IPS DF 6.9 (cell line): ENCODE measurements around the gene XRN2.

Source experiments
- DNase-seq: peaks from one replicate; pipeline ENCODE4 v3.0.0-alpha.2; 2013; ENCODE audit warnings: low read depth, low spot score
- H3K27ac ChIP-seq: one replicate; pipeline ENCODE4 v1.5.1; 2013; ENCODE audit warnings: low read length, control low read depth
- H3K27me3 ChIP-seq: 2 replicates; pipeline ENCODE4 v1.6.1; 2013; ENCODE audit warnings: mild to moderate bottlenecking, low read length; ENCODE audit not compliant: control insufficient read depth, insufficient read depth
- H3K36me3 ChIP-seq: 2 replicates; pipeline ENCODE4 v1.6.1; 2013; ENCODE audit warnings: low read length; ENCODE audit not compliant: control insufficient read depth, insufficient read depth
- H3K4me1 ChIP-seq: 2 replicates; pipeline ENCODE4 v1.6.1; 2013; ENCODE audit warnings: low read length; ENCODE audit not compliant: control insufficient read depth, insufficient read depth
- H3K4me3 ChIP-seq: 2 replicates; pipeline ENCODE4 v1.5.1; 2013; ENCODE audit warnings: mild to moderate bottlenecking, low read length
- H3K9me3 ChIP-seq: 2 replicates; pipeline ENCODE4 v1.6.1; 2013; ENCODE audit warnings: low read length, inconsistent platforms; ENCODE audit not compliant: control insufficient read depth, insufficient read depth
- WGBS: extraction: QIAGEN DNeasy Blood & Tissue Kit; methylation state at CpG from one replicate; pipeline ENCODE4 v1.1.7; 2013; ENCODE audit warnings: mixed read lengths, missing lambda C conversion rate; ENCODE audit not compliant: insufficient read length, insufficient coverage; 5-methylcytosine and 5-hydroxymethylcytosine counted together

Gene XRN2

DNA sequence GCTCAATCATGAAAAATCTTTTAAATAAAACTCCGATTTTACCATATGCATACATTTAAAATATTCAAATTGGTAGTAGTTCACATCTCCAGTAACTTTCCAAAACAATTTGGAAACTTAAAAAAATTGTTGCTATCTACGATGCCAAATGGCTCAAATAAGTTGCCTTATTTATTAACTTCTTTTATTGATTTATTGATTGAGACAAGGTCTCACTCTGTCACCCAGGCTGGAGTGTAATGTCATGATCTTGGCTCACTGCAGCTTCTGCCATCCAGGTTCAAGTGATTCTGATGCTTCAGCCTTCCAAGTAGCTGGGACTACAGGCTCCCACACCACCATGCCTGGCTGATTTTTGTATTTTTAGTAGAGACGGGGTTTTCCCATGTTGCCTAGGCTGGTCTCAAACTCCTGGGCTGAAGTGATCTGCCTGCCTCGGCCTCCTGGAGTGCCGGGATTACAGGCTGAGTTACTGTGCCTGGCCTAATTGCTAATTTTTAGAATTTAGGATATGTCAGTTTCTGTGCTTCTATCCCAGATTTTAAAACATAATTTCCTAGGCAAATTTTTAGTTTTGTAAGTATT is 81.3 kb downstream of the XRN2 start:
- no peak for DNase-seq
- Histone ChIP-seq H3K27ac (no peak overlapping the region), H3K4me1 (no peaks in the 10 kb centered on the region), H3K4me3 (no peak overlapping the region), H3K9me3 (no peaks in the 10 kb centered on the region), H3K36me3 (peaks cover 6% of the 10 kb centered on the region; the same call in 1 of the 2 replicates), H3K27me3 (no peaks in the 10 kb centered on the region)
- WGBS: no CpG with 5 or more reads among the region's 5 CpGs

GRCh38 chr20:21386111-21386510 is 83.0 kb downstream of the XRN2 start:
- Histone ChIP-seq H3K27me3 (no peaks in the 10 kb centered on the region; the same call in 1 of the 2 replicates), H3K4me3 (no peak overlapping the region), H3K4me1 (no peaks in the 10 kb centered on the region), H3K9me3 (no peaks in the 10 kb centered on the region), H3K27ac (no peak overlapping the region), H3K36me3 (peaks cover 6% of the 10 kb centered on the region; the same call in 1 of the 2 replicates)
- no CpG with 5 or more reads among the region's 5 CpGs for WGBS
- no peak for DNase-seq

DNA sequence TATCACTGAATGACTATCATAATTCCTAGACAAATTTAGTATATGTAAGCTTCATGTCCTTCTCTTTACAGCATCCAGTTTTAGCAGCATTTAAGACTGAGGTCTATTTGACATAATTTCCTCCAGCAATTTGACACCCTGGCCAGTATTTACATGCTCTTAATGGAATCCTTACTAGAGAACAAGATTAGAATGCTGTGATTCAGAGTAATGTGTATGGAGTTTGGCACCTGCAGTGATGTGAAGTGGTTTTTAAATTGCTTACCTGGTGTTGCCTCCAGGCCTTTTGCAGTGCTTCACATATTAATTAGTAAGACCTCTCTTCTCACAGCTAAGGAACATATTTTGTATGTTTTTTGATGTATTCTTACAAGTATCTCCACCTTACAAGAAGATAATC is 84.4 kb downstream of the XRN2 start:
- Histone ChIP-seq H3K27ac (no peak overlapping the region), H3K4me1 (no peaks in the 10 kb centered on the region), H3K4me3 (no peak overlapping the region), H3K27me3 (peaks cover 7% of the 10 kb centered on the region; the same call in 1 of the 2 replicates), H3K9me3 (no peaks in the 10 kb centered on the region), H3K36me3 (peaks cover 6% of the 10 kb centered on the region; the same call in 1 of the 2 replicates)
- DNase-seq: no peak

GRCh38 chr20:21388566-21388965 is 85.4 kb downstream of the XRN2 start:
- H3K36me3 ChIP-seq: peaks cover 4% of the 10 kb centered on the region; the same call in 1 of the 2 replicates
- no peaks in the 10 kb centered on the region for H3K4me1 ChIP-seq
- no peak for DNase-seq
- no peak overlapping the region for H3K4me3 ChIP-seq
- H3K9me3 ChIP-seq: no peaks in the 10 kb centered on the region
- WGBS: no CpG with 5 or more reads among the region's 1 CpG
- H3K27me3 ChIP-seq: peaks cover 16% of the 10 kb centered on the region
- H3K27ac ChIP-seq: no peak overlapping the region

GRCh38 chr20:21389368-21389767 is 86.2 kb downstream of the XRN2 start:
- no peak overlapping the region for H3K27ac ChIP-seq
- H3K4me3 ChIP-seq: no peak overlapping the region
- peaks cover 3% of the 10 kb centered on the region; the same call in 1 of the 2 replicates for H3K36me3 ChIP-seq
- DNase-seq: no peak
- WGBS: no CpG with 5 or more reads among the region's 1 CpG
- H3K4me1 ChIP-seq: no peaks in the 10 kb centered on the region
- H3K9me3 ChIP-seq: no peaks in the 10 kb centered on the region
- H3K27me3 ChIP-seq: peaks cover 16% of the 10 kb centered on the region

- Histone ChIP-seq H3K4me3 (no peak overlapping the region), H3K9me3 (no peaks in the 10 kb centered on the region), H3K27me3 (peaks cover 20% of the 10 kb centered on the region), H3K4me1 (no peaks in the 10 kb centered on the region), H3K36me3 (peaks cover 3% of the 10 kb centered on the region; the same call in 1 of the 2 replicates), H3K27ac (no peak overlapping the region)
- WGBS: no CpG with 5 or more reads among the region's 7 CpGs
- DNase-seq: no peak
Measured at GRCh38 chr20:21390768-21391167, 87.6 kb downstream of the XRN2 start.

DNA sequence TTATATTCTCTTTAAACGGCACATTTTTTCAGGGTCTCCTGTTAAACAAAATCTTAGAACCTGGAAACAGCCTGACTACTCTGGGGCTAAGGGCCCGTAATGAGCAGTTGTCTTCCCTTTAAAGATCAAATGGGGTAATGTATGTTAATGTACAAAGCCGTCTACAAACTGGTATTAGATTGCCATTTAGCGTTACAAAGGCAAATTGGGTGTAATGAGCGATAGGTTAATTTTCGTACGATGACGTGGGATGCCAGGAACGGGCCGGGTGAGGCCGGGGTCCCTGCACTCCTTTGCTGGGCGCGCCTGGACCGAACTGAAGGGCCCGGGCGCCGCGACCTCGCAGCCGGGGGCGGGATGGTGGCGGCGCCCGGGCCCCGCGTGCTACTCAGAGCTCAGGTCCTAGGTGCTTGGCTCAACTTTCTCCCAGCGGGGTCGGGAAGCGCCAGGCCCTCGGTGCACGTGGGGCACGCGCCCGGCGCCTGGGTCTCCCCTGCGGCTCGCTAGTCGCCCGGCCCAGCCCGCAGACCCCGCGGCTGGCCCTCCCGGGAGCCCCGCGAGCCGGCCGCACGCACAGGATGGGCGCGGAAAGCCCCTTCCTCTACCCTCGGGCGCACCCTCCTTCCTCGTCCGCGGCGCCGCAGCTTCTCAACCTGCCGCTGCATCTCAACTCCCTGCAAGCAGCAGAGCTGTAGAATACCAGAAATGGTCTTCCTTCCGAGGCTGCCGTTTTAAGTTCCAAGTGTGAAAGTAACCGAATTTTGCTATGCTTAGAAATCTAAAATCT is 88.2 kb downstream of the XRN2 start:
- Histone ChIP-seq H3K36me3 (peaks cover 3% of the 10 kb centered on the region; the same call in 1 of the 2 replicates), H3K27ac (no peak overlapping the region), H3K27me3 (peaks cover 26% of the 10 kb centered on the region), H3K4me3 (peak overlapping the region; percentile 16; the same call in 1 of the 2 replicates), H3K9me3 (no peaks in the 10 kb centered on the region), H3K4me1 (no peaks in the 10 kb centered on the region; the same call in 1 of the 2 replicates)
- WGBS: no CpG with 5 or more reads among the region's 61 CpGs
- DNase-seq: no peak

- H3K27me3 ChIP-seq: peaks cover 30% of the 10 kb centered on the region
- no peaks in the 10 kb centered on the region for H3K9me3 ChIP-seq
- H3K36me3 ChIP-seq: no peaks in the 10 kb centered on the region; the same call in 1 of the 2 replicates
- DNase-seq: no peak
- H3K27ac ChIP-seq: no peak overlapping the region
- H3K4me3 ChIP-seq: no peak overlapping the region; the same call in 1 of the 2 replicates
- no CpG with 5 or more reads among the region's 10 CpGs for WGBS
- H3K4me1 ChIP-seq: peaks cover 1% of the 10 kb centered on the region; the same call in 1 of the 2 replicates
Measured at GRCh38 chr20:21391972-21392352, 88.8 kb downstream of the XRN2 start.

- WGBS: no CpG with 5 or more reads among the region's 4 CpGs
- Histone ChIP-seq H3K36me3 (no peaks in the 10 kb centered on the region; the same call in 1 of the 2 replicates), H3K4me3 (no peak overlapping the region), H3K9me3 (no peaks in the 10 kb centered on the region), H3K27ac (no peak overlapping the region), H3K27me3 (peaks cover 40% of the 10 kb centered on the region), H3K4me1 (peaks cover 1% of the 10 kb centered on the region; the same call in 1 of the 2 replicates)
- no peak for DNase-seq
Measured at GRCh38 chr20:21393166-21393565, 90.0 kb downstream of the XRN2 start.

DNA sequence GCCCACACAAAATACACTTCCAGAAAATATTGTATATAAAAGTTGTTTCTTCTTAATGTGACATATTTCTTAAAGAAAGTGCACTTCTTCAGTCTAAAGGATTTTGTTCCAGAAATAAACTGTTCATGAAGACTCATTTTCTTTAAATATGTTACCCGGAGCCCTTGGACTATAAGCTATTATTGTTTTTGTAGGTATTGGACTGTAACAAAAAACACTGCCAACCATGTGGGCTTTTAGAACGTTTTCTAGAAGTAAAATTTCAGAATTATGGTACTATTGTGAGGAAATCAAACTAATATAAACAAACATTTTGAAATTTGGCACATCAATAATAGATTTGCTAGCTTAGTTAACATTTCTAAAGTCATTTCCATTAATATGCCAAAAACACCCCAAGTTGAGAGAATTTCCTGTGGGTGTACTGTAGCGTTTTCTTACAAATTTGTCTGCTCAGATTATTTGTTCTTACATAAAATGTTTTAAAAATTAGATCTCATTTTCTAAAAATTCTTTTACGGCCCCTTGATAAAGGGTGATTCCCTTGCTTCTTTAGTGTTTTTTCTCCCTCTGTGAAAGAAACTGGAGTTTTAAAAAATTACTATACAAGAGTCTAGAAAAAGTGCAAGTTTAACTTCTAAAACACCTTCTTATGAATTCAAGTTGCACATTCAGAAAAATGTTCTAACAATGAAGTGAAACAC is 90.8 kb downstream of the XRN2 start:
- H3K4me1 ChIP-seq: peaks cover 1% of the 10 kb centered on the region; the same call in 1 of the 2 replicates
- no peak for DNase-seq
- H3K9me3 ChIP-seq: no peaks in the 10 kb centered on the region
- H3K36me3 ChIP-seq: no peaks in the 10 kb centered on the region; the same call in 1 of the 2 replicates
- no CpG with 5 or more reads among the region's 4 CpGs for WGBS
- peaks cover 46% of the 10 kb centered on the region for H3K27me3 ChIP-seq
- H3K4me3 ChIP-seq: no peak overlapping the region
- H3K27ac ChIP-seq: no peak overlapping the region
